HUES48 (cell line): ENCODE results near the gene PLIN5.
"Not testable (repeated sequence)": the region's sequence is repeated elsewhere in the genome, so short reads cannot be mapped to it uniquely, and the experiment has no call there.

Experiments used
- H3K27ac ChIP-seq: one replicate; pipeline ENCODE4 v1.7.0; 2013; ENCODE audit warnings: low read depth, low read length, inconsistent platforms
- H3K27me3 ChIP-seq: 2 replicates; pipeline ENCODE4 v1.6.1; 2013; ENCODE audit warnings: mild to moderate bottlenecking, low read length; ENCODE audit not compliant: control insufficient read depth, insufficient read depth
- H3K36me3 ChIP-seq: 2 replicates; pipeline ENCODE4 v1.6.1; 2013; ENCODE audit warnings: low read length; ENCODE audit not compliant: control insufficient read depth, insufficient read depth
- H3K4me1 ChIP-seq: 2 replicates; pipeline ENCODE4 v1.6.1; 2013; ENCODE audit warnings: mild to moderate bottlenecking, low read length; ENCODE audit not compliant: control insufficient read depth, insufficient read depth
- H3K4me3 ChIP-seq: 2 replicates; pipeline ENCODE4 v1.5.1; 2013; ENCODE audit warnings: mild to moderate bottlenecking, low read depth, low read length
- H3K9ac ChIP-seq: 2 replicates; pipeline ENCODE4 v1.6.1; 2013; ENCODE audit warnings: mild to moderate bottlenecking, low read depth, low read length, moderate library complexity
- H3K9me3 ChIP-seq: 2 replicates; pipeline ENCODE4 v1.6.1; 2013; ENCODE audit warnings: low read length; ENCODE audit not compliant: control insufficient read depth, insufficient read depth

PLIN5 gene

DNA sequence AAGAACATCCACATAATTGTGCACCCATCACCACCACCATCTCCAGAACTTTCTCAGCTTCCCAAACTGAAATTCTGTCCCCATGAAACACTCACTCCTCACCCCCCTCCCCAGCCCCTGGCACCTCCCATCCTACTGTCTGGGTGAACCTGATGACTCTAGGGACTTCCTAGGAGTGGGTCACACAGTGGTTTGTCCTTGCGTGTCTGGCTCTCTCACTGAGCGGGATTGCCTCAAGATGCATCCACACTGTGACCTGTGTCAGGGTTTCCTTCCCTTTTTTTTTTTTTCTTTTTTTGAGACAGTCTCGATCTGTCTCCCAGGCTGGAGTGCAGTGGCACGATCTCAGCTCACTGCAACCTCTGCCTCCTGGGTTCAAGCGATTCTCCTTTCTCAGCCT is 28.5 kb upstream of the PLIN5 start:
- H3K27me3 ChIP-seq, H3K36me3 ChIP-seq, H3K9ac ChIP-seq, H3K9me3 ChIP-seq, H3K4me1 ChIP-seq, H3K27ac ChIP-seq, H3K4me3 ChIP-seq: not testable (repeated sequence)

DNA sequence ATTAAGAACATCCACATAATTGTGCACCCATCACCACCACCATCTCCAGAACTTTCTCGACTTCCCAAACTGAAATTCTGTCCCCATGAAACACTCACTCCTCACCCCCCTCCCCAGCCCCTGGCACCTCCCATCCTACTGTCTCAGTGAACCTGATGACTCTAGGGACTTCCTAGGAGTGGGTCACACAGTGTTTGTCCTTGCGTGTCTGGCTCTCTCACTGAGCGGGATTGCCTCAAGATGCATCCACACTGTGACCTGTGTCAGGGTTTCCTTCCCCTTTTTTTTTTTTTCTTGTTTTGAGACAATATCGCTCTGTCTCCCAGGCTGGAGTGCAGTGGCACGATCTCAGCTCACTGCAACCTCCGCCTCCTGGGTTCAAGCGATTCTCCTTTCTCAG is 27.1 kb upstream of the PLIN5 start:
- H3K4me3 ChIP-seq, H3K36me3 ChIP-seq, H3K27me3 ChIP-seq, H3K9me3 ChIP-seq, H3K27ac ChIP-seq, H3K4me1 ChIP-seq, H3K9ac ChIP-seq: not testable (repeated sequence)

DNA sequence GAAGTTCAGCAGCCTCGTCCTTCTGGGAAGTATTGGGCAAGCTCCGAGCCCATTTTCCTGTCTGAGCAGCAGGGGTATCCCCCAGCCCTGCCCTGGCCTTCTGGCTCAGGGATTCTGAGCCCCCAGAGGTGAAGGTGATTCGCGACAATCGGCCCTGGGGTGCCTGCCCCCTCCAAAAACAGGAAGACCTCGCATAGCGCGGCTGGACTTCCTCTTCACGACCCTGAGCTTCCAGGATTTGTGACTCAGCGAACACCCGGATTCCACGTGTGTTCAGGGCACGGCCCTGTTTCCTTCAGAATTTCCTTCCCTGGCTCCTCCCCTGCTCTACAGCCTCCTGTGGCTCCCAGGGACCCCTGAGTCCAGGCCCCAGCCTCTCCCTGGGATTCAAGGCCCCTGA is 24.5 kb upstream of the PLIN5 start, which contains the start of gene SEMA6B:
TSS of gene SEMA6B (minus strand) at position 116 of the 400 bp plus-strand sequence. CDS start 1,227 bp downstream, outside the sequence.
- Histone ChIP-seq H3K27me3 (no peaks in the 10 kb centered on the region), H3K4me3 (no peak within 1 kb of the TSS), H3K9ac (no peak within 1 kb of the TSS), H3K4me1 (no peaks in the 10 kb centered on the region), H3K36me3 (peaks cover 15% of the 10 kb centered on the region), H3K9me3 (no peaks in the 10 kb centered on the region), H3K27ac (no peak within 1 kb of the TSS)

DNA sequence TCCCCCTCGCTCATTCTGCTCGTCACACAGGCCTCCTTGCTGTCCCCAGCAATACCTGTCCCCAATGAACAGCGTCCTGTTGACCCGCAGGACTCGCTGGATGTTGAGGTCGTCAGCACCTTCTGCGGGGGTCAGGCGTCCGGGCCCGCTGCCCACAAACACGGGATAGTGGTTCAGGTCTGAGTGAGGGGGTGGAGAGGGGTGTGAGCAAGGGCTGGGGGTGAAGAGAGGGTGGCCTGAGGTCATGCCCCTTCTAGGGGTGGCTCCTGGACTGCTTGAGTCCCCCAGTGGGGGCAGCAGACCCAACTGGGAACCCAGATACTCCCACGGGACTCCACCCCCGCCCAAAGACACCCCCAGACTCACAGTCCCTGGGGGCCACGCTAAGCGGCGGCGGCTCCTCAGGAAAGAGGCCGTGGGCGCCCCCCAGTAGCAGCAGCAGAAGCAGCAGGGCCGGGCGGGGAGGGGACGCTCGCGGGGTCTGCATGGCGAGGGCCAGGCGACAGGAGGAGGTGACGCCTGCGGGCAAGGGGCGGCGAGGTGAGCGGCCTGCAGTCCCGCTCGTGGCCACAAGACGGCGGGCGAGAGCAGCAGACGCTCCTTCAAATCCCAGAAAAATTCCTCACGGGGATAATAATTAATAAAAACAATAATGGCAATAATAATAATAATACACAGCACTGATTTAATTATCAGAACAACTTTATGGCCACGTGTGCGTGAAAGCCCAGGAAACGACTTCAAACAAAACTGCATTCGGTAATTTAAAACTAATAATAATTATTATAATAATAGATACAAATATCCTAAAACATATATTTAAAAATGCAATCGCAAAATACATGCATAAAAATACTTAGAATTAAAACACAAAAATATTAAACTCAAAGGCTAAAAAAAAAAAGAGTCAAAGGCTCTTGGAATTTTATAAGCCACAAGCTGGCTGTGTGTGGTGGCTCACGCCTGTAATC is 23.2 kb upstream of the PLIN5 start:
- no peaks in the 10 kb centered on the region for H3K27me3 ChIP-seq
- H3K9ac ChIP-seq: no peak overlapping the region
- peaks cover 27% of the 10 kb centered on the region for H3K36me3 ChIP-seq
- no peaks in the 10 kb centered on the region for H3K4me1 ChIP-seq
- H3K4me3 ChIP-seq: no peak overlapping the region
- H3K27ac ChIP-seq: no peak overlapping the region
- no peaks in the 10 kb centered on the region for H3K9me3 ChIP-seq

DNA sequence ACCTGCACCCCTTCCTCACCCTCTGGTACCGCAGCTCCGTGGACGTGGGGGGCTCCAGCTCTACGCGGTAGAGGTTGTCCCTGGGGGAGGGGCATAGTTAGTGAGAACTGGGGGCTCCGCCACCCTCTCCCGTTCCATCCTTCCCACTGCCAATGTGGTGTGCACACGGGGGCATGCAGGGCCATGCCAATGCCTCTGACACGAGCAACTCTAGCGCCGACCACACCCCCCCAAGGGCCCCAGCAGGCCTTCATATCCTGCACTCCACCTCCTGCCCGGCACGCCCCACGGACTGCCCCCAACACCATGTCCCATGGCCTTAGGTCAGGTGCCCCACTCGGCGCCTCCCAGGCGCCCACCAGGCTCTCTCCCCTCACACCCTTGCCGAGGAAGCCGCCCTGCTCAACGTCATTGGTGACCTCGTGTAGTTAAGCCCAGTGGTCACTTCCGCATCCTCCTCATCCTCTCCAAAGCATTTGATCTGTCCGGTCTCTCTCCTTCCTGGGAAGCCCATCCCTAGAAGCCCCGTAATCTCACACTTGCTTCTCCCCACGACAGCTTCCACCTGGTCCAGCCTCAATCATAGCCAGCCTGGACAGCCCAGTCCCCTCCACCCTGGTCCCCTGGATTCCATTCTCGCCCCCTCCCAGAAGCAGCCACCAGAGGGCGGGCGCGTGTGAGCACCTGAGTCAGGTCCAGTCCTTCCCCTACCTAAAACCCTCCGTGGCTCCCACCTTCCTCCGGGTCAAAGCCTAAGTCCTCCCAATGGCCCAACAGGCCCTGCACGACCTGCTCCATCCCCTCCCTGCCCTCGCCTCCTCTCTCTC is 22.3 kb upstream of the PLIN5 start:
- Histone ChIP-seq H3K4me3 (no peak overlapping the region), H3K4me1 (no peaks in the 10 kb centered on the region), H3K36me3 (peaks cover 36% of the 10 kb centered on the region), H3K9ac (no peak overlapping the region), H3K27ac (no peak overlapping the region), H3K27me3 (no peaks in the 10 kb centered on the region), H3K9me3 (no peaks in the 10 kb centered on the region)

DNA sequence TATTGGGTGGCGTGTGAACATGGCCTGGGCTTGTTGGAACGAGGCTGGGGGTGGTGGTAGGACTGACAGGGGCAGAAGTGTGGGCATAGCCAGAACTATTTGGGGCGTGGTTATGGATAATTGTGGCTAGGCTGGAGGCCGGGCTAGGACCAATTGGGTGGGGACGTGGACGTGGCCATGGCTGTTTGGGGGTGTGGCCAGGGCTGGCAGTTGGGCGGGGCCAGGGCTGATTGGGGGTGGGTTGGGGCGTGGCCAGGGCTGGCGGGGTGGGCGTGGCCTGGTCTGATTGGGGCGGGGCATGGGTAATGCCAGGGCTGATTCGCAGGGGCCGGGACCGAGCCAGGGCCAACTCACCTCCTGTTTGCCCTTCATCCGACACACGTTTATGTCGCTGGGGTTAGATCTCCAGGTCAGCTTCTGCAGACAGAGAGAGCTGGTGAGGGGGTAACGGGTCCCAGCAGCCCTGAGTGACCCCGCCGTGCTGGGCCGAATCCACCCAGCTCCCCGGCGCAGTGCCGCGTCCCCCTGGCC is 21.6 kb upstream of the PLIN5 start:
- no peak overlapping the region for H3K4me3 ChIP-seq
- H3K9ac ChIP-seq: no peak overlapping the region
- no peak overlapping the region for H3K27ac ChIP-seq
- no peaks in the 10 kb centered on the region for H3K27me3 ChIP-seq
- H3K9me3 ChIP-seq: no peaks in the 10 kb centered on the region
- no peaks in the 10 kb centered on the region for H3K4me1 ChIP-seq
- peaks cover 42% of the 10 kb centered on the region for H3K36me3 ChIP-seq

DNA sequence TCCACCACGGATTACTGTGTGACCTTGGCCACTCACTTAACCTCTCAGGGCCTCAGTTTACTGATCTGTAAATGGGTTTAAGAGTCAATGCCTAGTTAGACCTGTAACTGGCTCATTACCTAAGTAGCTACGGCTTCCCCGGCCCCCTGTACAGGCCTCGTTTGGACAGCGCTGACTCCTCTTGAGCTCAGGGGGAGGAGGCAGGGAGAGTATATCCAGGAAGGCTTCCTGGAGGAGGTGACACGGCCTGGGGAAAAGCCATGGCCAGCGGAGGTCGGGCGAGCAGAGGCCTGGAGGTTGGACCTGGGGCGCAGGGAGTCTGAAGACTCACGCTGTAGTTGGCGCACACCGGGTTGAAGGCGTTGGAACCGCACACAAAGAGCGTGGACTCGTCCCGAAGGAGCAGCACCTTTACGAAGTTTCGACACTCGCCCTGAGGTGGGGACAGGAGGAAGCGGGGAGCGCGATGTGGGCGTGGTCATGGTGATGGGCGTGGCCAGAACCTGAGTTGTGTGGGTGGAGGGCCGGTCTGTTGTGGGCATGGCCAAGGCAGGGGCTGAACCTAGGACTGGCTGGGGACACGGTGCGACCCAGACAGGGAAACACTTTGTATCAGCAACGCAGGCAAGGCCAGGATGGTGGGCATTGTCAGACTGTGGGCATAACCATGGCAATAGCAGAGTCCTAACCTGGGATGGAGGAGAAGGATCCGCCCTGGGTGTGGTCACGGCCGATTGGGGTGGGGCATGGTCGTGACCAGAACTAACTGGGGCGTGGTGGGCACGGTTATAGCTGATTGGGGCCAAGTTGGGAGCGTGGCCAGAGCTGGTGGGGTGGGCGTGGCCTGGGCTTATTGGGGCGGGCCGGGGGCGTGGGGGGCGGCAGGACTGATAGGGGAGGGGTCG is 20.9 kb upstream of the PLIN5 start:
- Histone ChIP-seq H3K27me3 (no peaks in the 10 kb centered on the region), H3K4me3 (no peak overlapping the region), H3K9me3 (no peaks in the 10 kb centered on the region), H3K9ac (no peak overlapping the region), H3K4me1 (no peaks in the 10 kb centered on the region), H3K36me3 (peaks cover 43% of the 10 kb centered on the region), H3K27ac (no peak overlapping the region)

DNA sequence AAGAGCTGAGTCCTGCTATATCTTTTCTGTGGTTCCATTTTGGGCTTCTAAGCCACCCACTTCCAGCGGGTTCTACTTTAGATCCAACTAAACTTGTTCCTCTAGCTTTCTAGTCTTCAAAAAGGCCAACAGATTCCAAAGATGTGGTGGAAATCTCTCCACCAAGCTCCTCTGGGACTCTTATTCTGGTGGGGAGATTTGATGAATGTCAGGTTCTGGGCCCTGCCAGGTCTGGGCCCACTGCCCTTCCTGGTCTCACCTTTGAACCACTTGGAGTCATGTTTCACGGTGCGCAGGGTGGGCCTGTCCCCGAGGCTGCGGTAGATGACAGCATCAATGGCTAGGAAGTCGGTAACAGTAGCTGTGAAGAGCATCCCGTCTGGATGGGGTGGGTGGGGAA is 19.7 kb upstream of the PLIN5 start:
- Histone ChIP-seq H3K27me3 (no peaks in the 10 kb centered on the region), H3K4me3 (no peak overlapping the region), H3K9ac (no peak overlapping the region), H3K4me1 (no peaks in the 10 kb centered on the region), H3K27ac (no peak overlapping the region), H3K9me3 (no peaks in the 10 kb centered on the region), H3K36me3 (peaks cover 55% of the 10 kb centered on the region)

DNA sequence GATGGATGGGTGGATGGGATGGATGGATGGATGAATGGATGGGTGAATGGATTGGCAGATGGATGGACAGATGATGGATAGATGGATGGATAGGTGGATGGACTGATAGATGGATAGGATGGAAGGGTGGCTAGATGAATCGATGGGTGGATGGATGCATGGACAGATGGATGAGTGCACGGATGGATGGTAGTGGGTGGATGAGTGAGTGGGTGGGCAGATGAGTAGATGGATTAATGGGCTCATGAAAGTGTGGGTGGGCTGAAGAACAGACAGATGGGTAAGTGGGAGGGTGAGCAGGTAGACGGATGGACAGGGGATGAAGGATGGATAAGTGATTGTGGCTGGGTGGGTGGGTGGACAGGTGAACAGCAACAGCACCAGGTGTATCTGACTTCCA is 18.8 kb upstream of the PLIN5 start:
- Histone ChIP-seq H3K4me3 (no peak overlapping the region), H3K4me1 (no peaks in the 10 kb centered on the region), H3K9ac (no peak overlapping the region), H3K9me3 (no peaks in the 10 kb centered on the region), H3K36me3 (peaks cover 59% of the 10 kb centered on the region), H3K27me3 (no peaks in the 10 kb centered on the region), H3K27ac (no peak overlapping the region)

DNA sequence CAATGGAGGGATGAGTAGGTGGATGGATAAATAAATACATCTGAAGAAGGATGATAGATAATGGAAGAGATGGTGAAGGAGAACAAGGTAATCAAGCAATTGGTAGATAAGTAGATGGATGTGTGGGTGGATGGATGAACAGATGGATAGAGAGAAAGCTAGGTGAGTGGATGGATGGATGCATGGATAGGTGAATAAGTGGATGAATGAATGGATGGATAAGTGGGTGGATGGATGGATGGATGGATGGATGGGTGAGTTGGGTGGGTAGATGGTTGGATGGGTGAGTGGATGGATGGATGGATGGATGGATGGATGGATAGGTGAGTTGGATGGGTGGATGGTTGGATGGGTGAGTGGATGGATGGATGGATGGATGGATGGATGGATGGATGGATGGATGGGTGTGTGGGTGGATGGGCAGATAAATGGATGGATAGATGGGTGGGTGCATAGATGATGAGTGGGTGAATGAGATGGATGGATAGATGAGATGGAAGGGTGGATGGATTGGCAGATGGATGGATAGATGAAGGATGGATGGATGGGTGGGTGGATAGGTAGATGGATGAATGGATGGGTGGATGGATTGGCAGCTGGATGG is 18.2 kb upstream of the PLIN5 start:
- H3K27ac ChIP-seq: no peak overlapping the region
- peaks cover 64% of the 10 kb centered on the region for H3K36me3 ChIP-seq
- H3K9ac ChIP-seq: no peak overlapping the region
- H3K9me3 ChIP-seq: no peaks in the 10 kb centered on the region
- H3K4me3 ChIP-seq: no peak overlapping the region
- H3K4me1 ChIP-seq: no peaks in the 10 kb centered on the region
- H3K27me3 ChIP-seq: no peaks in the 10 kb centered on the region
